Lower lobe of right lung (tissue), 2 donors: ENCODE results near the gene TRMT1. TPM values are rescaled to one million over a fixed set of nuclear protein-coding genes. Genes with fewer than 3 reads are reported as not detected.

Source experiments
- ATAC-seq, 2 donors: fragments of 200-7000 bp; cut with Tn5 transposase; one replicate each; pipeline ENCODE4 v1.9.1; 2020 to 2022; ENCODE audit warnings: mild to moderate bottlenecking in 2 of 2, moderate library complexity in 2 of 2
- DNase-seq: peaks from one replicate; pipeline ENCODE4 v3.0.0-alpha.2; 2020
- H3K27ac ChIP-seq: fragments of 200-600 bp; one replicate; pipeline ENCODE4 v1.8.0; 2022
- H3K27me3 ChIP-seq: fragments of 200-600 bp; one replicate; pipeline ENCODE4 v1.8.0; 2022; ENCODE audit warnings: low read depth
- H3K36me3 ChIP-seq: fragments of 200-600 bp; one replicate; pipeline ENCODE4 v1.8.0; 2022; ENCODE audit warnings: mild to moderate bottlenecking
- H3K4me1 ChIP-seq: fragments of 200-600 bp; one replicate; pipeline ENCODE4 v1.8.0; 2022
- H3K4me3 ChIP-seq: fragments of 200-600 bp; one replicate; pipeline ENCODE4 v1.8.0; 2022; ENCODE audit warnings: mild to moderate bottlenecking
- H3K9me3 ChIP-seq: fragments of 200-600 bp; one replicate; pipeline ENCODE4 v1.8.0; 2022
- CTCF ChIP-seq: fragments of 200-600 bp; IDR thresholded peaks from one replicate; pipeline ENCODE4 v1.8.0; 2022; ENCODE audit warnings: antibody characterized with exemption, mild to moderate bottlenecking
- intact Hi-C: fragments of 100-400 bp; cut with DNase I; formaldehyde crosslinking; loops from one replicate; pipeline ENCODE4 v1.11.0; 2022
- total RNA-seq: library from RNA; stranded (reverse); fragmentation: NEBNext Ultra II Directional; extraction: Animal tissue kit (Norgen Biotek cat#: 25700); gene quantifications from one replicate; pipeline ENCODE4 v1.2.1, GENCODE V29; 2021
- donor health status: DM: no; HTN: yes; CAD: no; lungs with severe emphysema.

Gene TRMT1
- total RNA-seq, 1 donor from 2014 or later = 29.3 TPM

- H3K4me3 ChIP-seq = no peak overlapping the region
- no peaks in the 10 kb centered on the region for H3K27me3 ChIP-seq
- intact Hi-C loops = no loop called here
- TF ChIP-seq CTCF = no peak
- peak overlapping the region; percentile 31 for H3K27ac ChIP-seq
- DNase-seq = no peak
- no peaks in the 10 kb centered on the region for H3K9me3 ChIP-seq
- no peak for ATAC-seq
- peaks cover 53% of the 10 kb centered on the region for H3K36me3 ChIP-seq
- peaks cover 54% of the 10 kb centered on the region for H3K4me1 ChIP-seq
These were observed 34.1 kb downstream of the TRMT1 start for GRCh38 chr19:13082192-13083007.

- peak overlapping the region; percentile 66 for H3K27ac ChIP-seq
- peaks cover 56% of the 10 kb centered on the region for H3K4me1 ChIP-seq
- peaks cover 58% of the 10 kb centered on the region for H3K36me3 ChIP-seq
- no peaks in the 10 kb centered on the region for H3K9me3 ChIP-seq
- H3K4me3 ChIP-seq = no peak overlapping the region
- TF ChIP-seq CTCF = no peak
- peak; percentile 58 to 60 for ATAC-seq
- intact Hi-C loops = no loop called here
- DNase-seq = peak; percentile 70
- H3K27me3 ChIP-seq = no peaks in the 10 kb centered on the region
These were observed 37.0 kb downstream of the TRMT1 start for GRCh38 chr19:13079542-13079986.

GRCh38 chr19:13078897-13079541 lies 37.5 kb downstream of the TRMT1 start:
- intact Hi-C loops = no loop called here
- no peak for TF ChIP-seq CTCF
- Histone ChIP-seq H3K27ac (peak overlapping the region; percentile 66), H3K4me1 (peaks cover 56% of the 10 kb centered on the region), H3K4me3 (no peak overlapping the region), H3K27me3 (no peaks in the 10 kb centered on the region), H3K36me3 (peaks cover 58% of the 10 kb centered on the region), H3K9me3 (no peaks in the 10 kb centered on the region)
- no peak for DNase-seq
- peak in 1 of 2 donors; percentile 12 for ATAC-seq

- no peaks in the 10 kb centered on the region for H3K9me3 ChIP-seq
- H3K4me1 ChIP-seq = peaks cover 56% of the 10 kb centered on the region
- peaks cover 58% of the 10 kb centered on the region for H3K36me3 ChIP-seq
- intact Hi-C loops = no loop called here
- no peak overlapping the region for H3K4me3 ChIP-seq
- no peak for TF ChIP-seq CTCF
- no peak for ATAC-seq
- H3K27me3 ChIP-seq = no peaks in the 10 kb centered on the region
- H3K27ac ChIP-seq = peak overlapping the region; percentile 66
- DNase-seq = no peak
These were observed 38.2 kb downstream of the TRMT1 start for GRCh38 chr19:13078381-13078780.

GRCh38 chr19:13077240-13077639 lies 39.3 kb downstream of the TRMT1 start:
- TF ChIP-seq CTCF = no peak
- no peaks in the 10 kb centered on the region for H3K27me3 ChIP-seq
- H3K4me1 ChIP-seq = peaks cover 53% of the 10 kb centered on the region
- peaks cover 51% of the 10 kb centered on the region for H3K36me3 ChIP-seq
- H3K4me3 ChIP-seq = no peak overlapping the region
- no peaks in the 10 kb centered on the region for H3K9me3 ChIP-seq
- intact Hi-C loops = no loop called here
- H3K27ac ChIP-seq = no peak overlapping the region
- no peak for DNase-seq
- ATAC-seq = peak; percentile 5 to 12
